Astrocyte of the hippocampus (primary cell): Measurements from ENCODE around the gene TYROBP.
"Not testable (repeated sequence)": the region's sequence is repeated elsewhere in the genome, so short reads cannot be mapped to it uniquely, and the experiment has no call there.

ENCODE experiments used
- DNase-seq: peaks from one replicate; pipeline ENCODE4 v3.0.0; 2011; ENCODE audit warnings: low read depth, low spot score

TYROBP gene

GRCh38 chr19:35931874-35932202, 23.7 kb upstream of the TYROBP start:
- DNase-seq, result no peak

GRCh38 chr19:35931161-35931873, 23.2 kb upstream of the TYROBP start:
- peak; percentile 100 for DNase-seq

GRCh38 chr19:35929876-35930275, 21.8 kb upstream of the TYROBP start:
- DNase-seq, result no peak

- no peak for DNase-seq
These were observed 20.4 kb upstream of the TYROBP start for GRCh38 chr19:35928507-35928906.

GRCh38 chr19:35925501-35925900, 17.4 kb upstream of the TYROBP start:
- no peak for DNase-seq

- DNase-seq, result no peak
These were observed 12.9 kb upstream of the TYROBP start for GRCh38 chr19:35921012-35921411.

- DNase-seq, result no peak
These were observed 11.2 kb upstream of the TYROBP start for GRCh38 chr19:35919306-35919705.

- no peak for DNase-seq
These were observed 7.3 kb upstream of the TYROBP start for GRCh38 chr19:35915443-35915842.

GRCh38 chr19:35913589-35913988, 5.5 kb upstream of the TYROBP start:
- no peak for DNase-seq

GRCh38 chr19:35911790-35912189, 3.7 kb upstream of the TYROBP start:
- peak; percentile 26 for DNase-seq

GRCh38 chr19:35911173-35911572, 3.1 kb upstream of the TYROBP start:
- DNase-seq, result no peak

- not testable (repeated sequence) for DNase-seq
These were observed 2.3 kb upstream of the TYROBP start for GRCh38 chr19:35910355-35910754.

- DNase-seq, result no peak
These were observed 1.6 kb upstream of the TYROBP start for GRCh38 chr19:35909684-35910035.

- no peak for DNase-seq
These were observed 1.0 kb upstream of the TYROBP start for GRCh38 chr19:35908973-35909683.

- DNase-seq, result no peak
These were observed 734 bp downstream of the TYROBP start for GRCh38 chr19:35907377-35907745.

- no peak for DNase-seq
These were observed 2.8 kb downstream of the TYROBP start for GRCh38 chr19:35905178-35905727.

GRCh38 chr19:35904311-35905068, 3.6 kb downstream of the TYROBP start:
- no peak for DNase-seq

GRCh38 chr19:35903550-35904179, 4.4 kb downstream of the TYROBP start:
- peak; percentile 81 for DNase-seq

- no peak for DNase-seq
These were observed 5.1 kb downstream of the TYROBP start for GRCh38 chr19:35902870-35903475.

GRCh38 chr19:35901854-35902661, 6.0 kb downstream of the TYROBP start, which contains the start of gene HCST:
Gene HCST, plus strand, starts transcription at chr19:35902529. Its CDS starts 65 bp downstream, at chr19:35902594.
- no peak for DNase-seq
